ENCODE results near the gene LIF. TPM values are rescaled to one million over a fixed set of nuclear protein-coding genes. Genes with fewer than 3 reads are reported as not detected.

Gene LIF
- total and polyA plus RNA-seq, 2 experiments from 2014 or later: 8.2 to 13.4 TPM

GRCh38 chr22:30273711-30274436, 27.3 kb upstream of the LIF start:
- Histone ChIP-seq H3K4me3 (no peak overlapping the region), H3K27ac (no peak overlapping the region), H3K79me2 (no peaks in the 10 kb centered on the region), H3K27me3 (no peaks in the 10 kb centered on the region), H3K9me3 (ENCODE audit: low read depth) (no peaks in the 10 kb centered on the region), H3K36me3 (replicated peaks; ENCODE audit: insufficient read depth, low read depth) (no peaks in the 10 kb centered on the region), H2AFZ (no peak overlapping the region), H4K20me1 (ENCODE audit: insufficient read depth, poor library complexity, severe bottlenecking) (no peaks in the 10 kb centered on the region), H3K4me2 (no peak overlapping the region), H3K9me2 (replicated peaks; ENCODE audit: insufficient read depth) (no peaks in the 10 kb centered on the region), H3K4me1 (ENCODE audit: insufficient read depth) (peaks cover 7% of the 10 kb centered on the region)
- no peak for DNase-seq (ENCODE audit: low spot score)
- no peak for TF ChIP-seq EZH2phosphoT487 (IDR thresholded peaks at IDR 0.05; ENCODE audit: low read depth, severe bottlenecking, unreplicated experiment)
- TF ChIP-seq, protein P1, sequence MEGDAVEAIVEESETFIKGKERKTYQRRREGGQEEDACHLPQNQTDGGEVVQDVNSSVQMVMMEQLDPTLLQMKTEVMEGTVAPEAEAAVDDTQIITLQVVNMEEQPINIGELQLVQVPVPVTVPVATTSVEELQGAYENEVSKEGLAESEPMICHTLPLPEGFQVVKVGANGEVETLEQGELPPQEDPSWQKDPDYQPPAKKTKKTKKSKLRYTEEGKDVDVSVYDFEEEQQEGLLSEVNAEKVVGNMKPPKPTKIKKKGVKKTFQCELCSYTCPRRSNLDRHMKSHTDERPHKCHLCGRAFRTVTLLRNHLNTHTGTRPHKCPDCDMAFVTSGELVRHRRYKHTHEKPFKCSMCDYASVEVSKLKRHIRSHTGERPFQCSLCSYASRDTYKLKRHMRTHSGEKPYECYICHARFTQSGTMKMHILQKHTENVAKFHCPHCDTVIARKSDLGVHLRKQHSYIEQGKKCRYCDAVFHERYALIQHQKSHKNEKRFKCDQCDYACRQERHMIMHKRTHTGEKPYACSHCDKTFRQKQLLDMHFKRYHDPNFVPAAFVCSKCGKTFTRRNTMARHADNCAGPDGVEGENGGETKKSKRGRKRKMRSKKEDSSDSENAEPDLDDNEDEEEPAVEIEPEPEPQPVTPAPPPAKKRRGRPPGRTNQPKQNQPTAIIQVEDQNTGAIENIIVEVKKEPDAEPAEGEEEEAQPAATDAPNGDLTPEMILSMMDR (IDR thresholded peaks at IDR 0.05; ENCODE audit: poor library complexity): no peak
- TF ChIP-seq EZH2 (IDR thresholded peaks at IDR 0.05; ENCODE audit: borderline replicate concordance): no peak
- 65% methylated on average over 10 of the region's 10 CpGs for WGBS (ENCODE audit: low lambda C conversion rate, missing lambda C conversion rate)

GRCh38 chr22:30272781-30273601, 26.4 kb upstream of the LIF start:
- no peak overlapping the region for H3K4me2 ChIP-seq
- no peak for DNase-seq (ENCODE audit: low spot score)
- no peaks in the 10 kb centered on the region for H3K9me2 ChIP-seq (replicated peaks; ENCODE audit: insufficient read depth)
- no peaks in the 10 kb centered on the region for H3K79me2 ChIP-seq
- WGBS (ENCODE audit: low lambda C conversion rate, missing lambda C conversion rate): 86% methylated on average over 16 of the region's 16 CpGs
- no peak overlapping the region for H3K4me3 ChIP-seq
- no peak for TF ChIP-seq EZH2 (IDR thresholded peaks at IDR 0.05; ENCODE audit: borderline replicate concordance)
- no peak for TF ChIP-seq EZH2phosphoT487 (IDR thresholded peaks at IDR 0.05; ENCODE audit: low read depth, severe bottlenecking, unreplicated experiment)
- TF ChIP-seq, protein P1 (IDR thresholded peaks at IDR 0.05; ENCODE audit: poor library complexity): no peak
- H3K4me1 ChIP-seq (ENCODE audit: insufficient read depth): peaks cover 2% of the 10 kb centered on the region
- H4K20me1 ChIP-seq (ENCODE audit: insufficient read depth, poor library complexity, severe bottlenecking): no peaks in the 10 kb centered on the region
- H3K9me3 ChIP-seq (ENCODE audit: low read depth): no peaks in the 10 kb centered on the region
- no peaks in the 10 kb centered on the region for H3K36me3 ChIP-seq (replicated peaks; ENCODE audit: insufficient read depth, low read depth)
- no peaks in the 10 kb centered on the region for H3K27me3 ChIP-seq
- no peak overlapping the region for H2AFZ ChIP-seq
- H3K27ac ChIP-seq: no peak overlapping the region

DNA sequence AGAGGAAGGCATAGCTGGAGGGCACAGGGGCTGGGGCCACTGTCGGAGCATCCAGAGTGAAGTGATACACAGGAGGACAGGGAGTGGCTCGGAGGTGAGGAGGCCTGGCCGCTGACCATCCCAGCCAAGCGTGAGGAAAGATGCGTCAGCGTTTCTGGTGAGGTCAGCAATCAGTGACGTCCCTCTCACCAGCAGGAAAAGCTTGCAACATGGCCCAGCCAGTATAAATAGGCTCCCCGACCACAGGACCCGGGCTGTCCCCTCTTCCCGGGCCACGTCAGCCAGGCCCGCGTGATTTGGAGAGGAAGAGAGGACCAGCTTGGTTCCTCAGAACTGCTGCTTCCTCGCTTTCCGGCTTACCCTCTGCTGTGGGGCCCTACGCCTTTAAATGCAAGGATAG, 24.3 kb upstream of the LIF start:
- no peak overlapping the region for H3K4me2 ChIP-seq
- H3K27me3 ChIP-seq: no peaks in the 10 kb centered on the region
- H3K36me3 ChIP-seq (replicated peaks; ENCODE audit: insufficient read depth, low read depth): no peaks in the 10 kb centered on the region
- no peaks in the 10 kb centered on the region for H3K9me2 ChIP-seq (replicated peaks; ENCODE audit: insufficient read depth)
- TF ChIP-seq EZH2 (IDR thresholded peaks at IDR 0.05; ENCODE audit: borderline replicate concordance) (no peak), EZH2phosphoT487 (IDR thresholded peaks at IDR 0.05; ENCODE audit: low read depth, severe bottlenecking, unreplicated experiment) (no peak)
- TF ChIP-seq, protein P1 (IDR thresholded peaks at IDR 0.05; ENCODE audit: poor library complexity): no peak
- WGBS (ENCODE audit: low lambda C conversion rate, missing lambda C conversion rate): 83% methylated on average over 16 of the region's 16 CpGs
- H3K79me2 ChIP-seq: no peaks in the 10 kb centered on the region
- H3K4me3 ChIP-seq: no peak overlapping the region
- no peaks in the 10 kb centered on the region for H3K9me3 ChIP-seq (ENCODE audit: low read depth)
- DNase-seq (ENCODE audit: low spot score): no peak
- no peak overlapping the region for H2AFZ ChIP-seq
- H3K27ac ChIP-seq: no peak overlapping the region
- H3K4me1 ChIP-seq (ENCODE audit: insufficient read depth): no peaks in the 10 kb centered on the region
- H4K20me1 ChIP-seq (ENCODE audit: insufficient read depth, poor library complexity, severe bottlenecking): no peaks in the 10 kb centered on the region
